HG02885 (cell line): ENCODE results near the gene TPPP2.

ENCODE experiments used
- ATAC-seq: cut with Tn5 transposase; IDR thresholded peaks from one replicate; pipeline ENCODE4 v1.9.1; 2021; ENCODE audit warnings: mild to moderate bottlenecking; ENCODE audit not compliant: unreplicated experiment, poor library complexity

Gene TPPP2

GRCh38 chr14:21016413-21017190 is 13.4 kb upstream of the TPPP2 start:
- no peak for ATAC-seq

- ATAC-seq: no peak
These were observed 12.3 kb upstream of the TPPP2 start for GRCh38 chr14:21017528-21018245.

GRCh38 chr14:21018286-21018685 is 11.7 kb upstream of the TPPP2 start:
- no peak for ATAC-seq

- ATAC-seq: no peak
These were observed 11.2 kb upstream of the TPPP2 start for GRCh38 chr14:21018781-21019180.

- no peak for ATAC-seq
These were observed 10.7 kb upstream of the TPPP2 start for GRCh38 chr14:21019366-21019765.

- ATAC-seq: no peak
These were observed 9.0 kb upstream of the TPPP2 start for GRCh38 chr14:21020977-21021545.

- no peak for ATAC-seq
These were observed 7.3 kb upstream of the TPPP2 start for GRCh38 chr14:21022686-21023085.

GRCh38 chr14:21023174-21023573 is 6.8 kb upstream of the TPPP2 start:
- ATAC-seq: no peak

GRCh38 chr14:21023817-21024584 is 6.0 kb upstream of the TPPP2 start:
- no peak for ATAC-seq

- ATAC-seq: no peak
These were observed 5.2 kb upstream of the TPPP2 start, which contains the start of gene NDRG2 for GRCh38 chr14:21024585-21025370. Gene NDRG2, minus strand, starts transcription at chr14:21025061. Its CDS starts 1,746 bp downstream, at chr14:21023315.

- ATAC-seq: no peak
These were observed 4.4 kb upstream of the TPPP2 start for GRCh38 chr14:21025371-21026273.

- no peak for ATAC-seq
These were observed 3.6 kb upstream of the TPPP2 start for GRCh38 chr14:21026274-21026987.

GRCh38 chr14:21026988-21027315 is 3.1 kb upstream of the TPPP2 start:
- ATAC-seq: no peak

- no peak for ATAC-seq
These were observed 514 bp downstream of the TPPP2 start for GRCh38 chr14:21030531-21030930.

GRCh38 chr14:21032326-21033132 is 2.5 kb downstream of the TPPP2 start:
- no peak for ATAC-seq

GRCh38 chr14:21033133-21033698 is 3.2 kb downstream of the TPPP2 start:
- no peak for ATAC-seq

GRCh38 chr14:21034707-21035106 is 4.7 kb downstream of the TPPP2 start, which contains the start of gene RNASE13:
Gene RNASE13, minus strand, starts transcription at chr14:21034807. Its CDS starts 519 bp downstream, at chr14:21034288.
- ATAC-seq: no peak
